GM18858 (cell line): Measurements from ENCODE around the gene RO60.

Experiments used
- ATAC-seq: cut with Tn5 transposase; IDR thresholded peaks from one replicate; pipeline ENCODE4 v1.9.1; 2021; ENCODE audit not compliant: unreplicated experiment

The RO60 gene

DNA sequence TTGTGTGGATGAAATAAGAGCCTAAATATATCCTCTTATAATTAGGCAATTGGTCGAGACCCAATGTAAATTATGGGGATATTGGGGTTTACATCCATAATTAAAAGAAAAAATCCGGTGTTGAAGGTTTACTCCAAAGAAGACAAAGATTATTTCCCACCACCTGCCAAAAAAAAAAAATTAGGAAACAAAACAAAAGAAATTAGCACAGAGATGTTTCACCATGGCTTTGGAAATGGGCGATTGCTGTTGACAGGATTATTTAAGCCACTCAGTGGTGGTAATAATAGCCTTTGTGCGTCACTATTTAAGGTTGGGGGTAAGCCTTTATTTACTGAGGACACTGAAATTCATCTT, 46.4 kb downstream of the RO60 start:
- no peak for ATAC-seq

DNA sequence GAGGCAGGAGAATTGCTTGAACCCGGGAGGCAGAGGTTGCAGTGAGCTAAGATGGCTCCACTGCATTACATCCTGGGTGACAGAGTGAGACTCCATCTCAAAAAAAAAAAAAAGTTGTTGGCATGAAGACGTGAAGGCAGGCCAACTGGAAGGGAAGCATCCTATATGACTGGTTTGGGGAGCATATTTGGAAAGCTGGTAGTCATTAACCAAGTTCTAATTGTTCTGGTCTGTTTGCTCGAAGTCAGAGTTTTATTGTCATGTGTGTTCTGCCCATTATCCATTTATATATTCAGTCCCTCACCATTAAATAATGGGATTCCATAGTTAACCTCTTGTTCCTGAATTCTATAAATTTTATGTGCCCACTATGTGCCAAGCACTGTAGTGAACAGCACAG, 49.1 kb downstream of the RO60 start:
- no peak for ATAC-seq
